ENCODE results near the gene TMSB15C. TPM values are rescaled to one million over a fixed set of nuclear protein-coding genes. Genes with fewer than 3 reads are reported as not detected.
"Not testable (repeated sequence)": the region's sequence is repeated elsewhere in the genome, so short reads cannot be mapped to it uniquely, and the experiment has no call there.

TMSB15C gene
- polyA plus RNA-seq (2013, experiment 1 of 2), result 2.0 TPM
- 2.0 TPM for polyA plus RNA-seq (2013, experiment 2 of 2)

GRCh38 chrX:104075778-104076445 lies at the start of gene TMSB15C:
Gene TMSB15C (minus strand): TSS chrX:104076236.
- not testable (repeated sequence) for H3K23ac ChIP-seq (ENCODE audit: low read length); H2AK5ac ChIP-seq (ENCODE audit: low read length); H2BK5ac ChIP-seq (ENCODE audit: low read length); H3K4me3 ChIP-seq (ENCODE audit: low read length); H2BK15ac ChIP-seq (replicated peaks; ENCODE audit: low read depth); H3K36me3 ChIP-seq (ENCODE audit: control insufficient read depth, insufficient read depth, low read length); H3K27me3 ChIP-seq (ENCODE audit: insufficient read depth, low read length, poor library complexity); H3K56ac ChIP-seq (ENCODE audit: low read length); H3K27ac ChIP-seq (ENCODE audit: low read depth, low read length); H3K79me2 ChIP-seq (ENCODE audit: control insufficient read depth, insufficient read depth, low read length); H3K79me1 ChIP-seq (ENCODE audit: low read length); H3K9ac ChIP-seq (ENCODE audit: low read length); H3K18ac ChIP-seq (ENCODE audit: low read length); H4K5ac ChIP-seq (ENCODE audit: low read length); DNase-seq; H3K4ac ChIP-seq (ENCODE audit: low read depth, low read length); H2BK120ac ChIP-seq (ENCODE audit: low read depth, low read length); H4K8ac ChIP-seq (ENCODE audit: low read depth, low read length); H3K4me2 ChIP-seq (ENCODE audit: low read length); H3K4me1 ChIP-seq (ENCODE audit: control insufficient read depth, low read depth, low read length)
- WGBS (ENCODE audit: extremely low coverage, insufficient coverage, low lambda C conversion rate), result no CpG with 5 or more reads among the region's 46 CpGs

GRCh38 chrX:104122829-104123228 lies 46.8 kb upstream of the TMSB15C start:
- no peak overlapping the region for H3K4ac ChIP-seq (ENCODE audit: low read depth, low read length)
- no peak overlapping the region for H2BK5ac ChIP-seq (ENCODE audit: low read length)
- H3K9ac ChIP-seq (ENCODE audit: low read length), result no peak overlapping the region
- H3K27me3 ChIP-seq (ENCODE audit: insufficient read depth, low read length, poor library complexity), result no peaks in the 10 kb centered on the region
- no peak overlapping the region for H3K18ac ChIP-seq (ENCODE audit: low read length)
- no peak overlapping the region for H3K4me2 ChIP-seq (ENCODE audit: low read length)
- no peaks in the 10 kb centered on the region for H3K79me1 ChIP-seq (ENCODE audit: low read length)
- no peaks in the 10 kb centered on the region for H3K36me3 ChIP-seq (ENCODE audit: control insufficient read depth, insufficient read depth, low read length)
- WGBS (ENCODE audit: extremely low coverage, insufficient coverage, low lambda C conversion rate), result no CpG with 5 or more reads among the region's 5 CpGs
- no peak overlapping the region for H2BK120ac ChIP-seq (ENCODE audit: low read depth, low read length)
- no peak overlapping the region for H2BK15ac ChIP-seq (replicated peaks; ENCODE audit: low read depth)
- DNase-seq, result no peak
- no peak overlapping the region for H2AK5ac ChIP-seq (ENCODE audit: low read length)
- H3K4me3 ChIP-seq (ENCODE audit: low read length), result no peak overlapping the region
- H3K23ac ChIP-seq (ENCODE audit: low read length), result no peak overlapping the region
- no peak overlapping the region for H3K56ac ChIP-seq (ENCODE audit: low read length)
- no peak overlapping the region for H3K27ac ChIP-seq (ENCODE audit: low read depth, low read length)
- no peaks in the 10 kb centered on the region for H3K79me2 ChIP-seq (ENCODE audit: control insufficient read depth, insufficient read depth, low read length)
- H4K8ac ChIP-seq (ENCODE audit: low read depth, low read length), result no peak overlapping the region
- no peaks in the 10 kb centered on the region for H3K4me1 ChIP-seq (ENCODE audit: control insufficient read depth, low read depth, low read length)
- H4K5ac ChIP-seq (ENCODE audit: low read length), result no peak overlapping the region

- H2BK120ac ChIP-seq (ENCODE audit: low read depth, low read length), result no peak overlapping the region
- H2AK5ac ChIP-seq (ENCODE audit: low read length), result no peak overlapping the region
- no peak overlapping the region for H3K23ac ChIP-seq (ENCODE audit: low read length)
- no peak overlapping the region for H3K18ac ChIP-seq (ENCODE audit: low read length)
- H3K4ac ChIP-seq (ENCODE audit: low read depth, low read length), result no peak overlapping the region
- H4K8ac ChIP-seq (ENCODE audit: low read depth, low read length), result no peak overlapping the region
- H3K56ac ChIP-seq (ENCODE audit: low read length), result no peak overlapping the region
- H2BK15ac ChIP-seq (replicated peaks; ENCODE audit: low read depth), result no peak overlapping the region
- H3K27me3 ChIP-seq (ENCODE audit: insufficient read depth, low read length, poor library complexity), result no peaks in the 10 kb centered on the region
- H3K4me2 ChIP-seq (ENCODE audit: low read length), result no peak overlapping the region
- H3K4me1 ChIP-seq (ENCODE audit: control insufficient read depth, low read depth, low read length), result no peaks in the 10 kb centered on the region
- no CpG with 5 or more reads among the region's 1 CpG for WGBS (ENCODE audit: extremely low coverage, insufficient coverage, low lambda C conversion rate)
- H3K79me1 ChIP-seq (ENCODE audit: low read length), result no peaks in the 10 kb centered on the region
- no peak overlapping the region for H3K4me3 ChIP-seq (ENCODE audit: low read length)
- no peak overlapping the region for H2BK5ac ChIP-seq (ENCODE audit: low read length)
- no peak overlapping the region for H4K5ac ChIP-seq (ENCODE audit: low read length)
- no peak overlapping the region for H3K27ac ChIP-seq (ENCODE audit: low read depth, low read length)
- no peaks in the 10 kb centered on the region for H3K36me3 ChIP-seq (ENCODE audit: control insufficient read depth, insufficient read depth, low read length)
- no peak for DNase-seq
- no peak overlapping the region for H3K9ac ChIP-seq (ENCODE audit: low read length)
- no peaks in the 10 kb centered on the region for H3K79me2 ChIP-seq (ENCODE audit: control insufficient read depth, insufficient read depth, low read length)
Measured at GRCh38 chrX:104118765-104119164, 42.7 kb upstream of the TMSB15C start.

- H2AK5ac ChIP-seq (ENCODE audit: low read length), result no peak overlapping the region
- no peaks in the 10 kb centered on the region for H3K4me1 ChIP-seq (ENCODE audit: control insufficient read depth, low read depth, low read length)
- no peak overlapping the region for H3K4me2 ChIP-seq (ENCODE audit: low read length)
- no peak for DNase-seq
- H2BK120ac ChIP-seq (ENCODE audit: low read depth, low read length), result no peak overlapping the region
- no peak overlapping the region for H3K23ac ChIP-seq (ENCODE audit: low read length)
- no peak overlapping the region for H3K18ac ChIP-seq (ENCODE audit: low read length)
- no peak overlapping the region for H3K56ac ChIP-seq (ENCODE audit: low read length)
- H3K4me3 ChIP-seq (ENCODE audit: low read length), result no peak overlapping the region
- H3K4ac ChIP-seq (ENCODE audit: low read depth, low read length), result no peak overlapping the region
- no peaks in the 10 kb centered on the region for H3K36me3 ChIP-seq (ENCODE audit: control insufficient read depth, insufficient read depth, low read length)
- H3K79me2 ChIP-seq (ENCODE audit: control insufficient read depth, insufficient read depth, low read length), result no peaks in the 10 kb centered on the region
- no peaks in the 10 kb centered on the region for H3K27me3 ChIP-seq (ENCODE audit: insufficient read depth, low read length, poor library complexity)
- no peaks in the 10 kb centered on the region for H3K79me1 ChIP-seq (ENCODE audit: low read length)
- H3K27ac ChIP-seq (ENCODE audit: low read depth, low read length), result no peak overlapping the region
- H2BK5ac ChIP-seq (ENCODE audit: low read length), result no peak overlapping the region
- no peak overlapping the region for H3K9ac ChIP-seq (ENCODE audit: low read length)
- H4K8ac ChIP-seq (ENCODE audit: low read depth, low read length), result no peak overlapping the region
- no peak overlapping the region for H4K5ac ChIP-seq (ENCODE audit: low read length)
- H2BK15ac ChIP-seq (replicated peaks; ENCODE audit: low read depth), result no peak overlapping the region
Measured at GRCh38 chrX:104117759-104118158, 41.7 kb upstream of the TMSB15C start.

GRCh38 chrX:104113222-104113965 lies 37.4 kb upstream of the TMSB15C start:
- peak overlapping the region; percentile 67 for H3K56ac ChIP-seq (ENCODE audit: low read length)
- H2BK5ac ChIP-seq (ENCODE audit: low read length), result no peak overlapping the region
- no peak overlapping the region for H3K4ac ChIP-seq (ENCODE audit: low read depth, low read length)
- no peaks in the 10 kb centered on the region for H3K4me1 ChIP-seq (ENCODE audit: control insufficient read depth, low read depth, low read length)
- no peak overlapping the region for H3K23ac ChIP-seq (ENCODE audit: low read length)
- H4K8ac ChIP-seq (ENCODE audit: low read depth, low read length), result no peak overlapping the region
- peak overlapping the region; percentile 61 for H3K4me2 ChIP-seq (ENCODE audit: low read length)
- H2BK15ac ChIP-seq (replicated peaks; ENCODE audit: low read depth), result no peak overlapping the region
- WGBS (ENCODE audit: extremely low coverage, insufficient coverage, low lambda C conversion rate), result no CpG with 5 or more reads among the region's 24 CpGs
- no peaks in the 10 kb centered on the region for H3K36me3 ChIP-seq (ENCODE audit: control insufficient read depth, insufficient read depth, low read length)
- H3K9ac ChIP-seq (ENCODE audit: low read length), result peak overlapping the region; percentile 50
- H2AK5ac ChIP-seq (ENCODE audit: low read length), result no peak overlapping the region
- H3K4me3 ChIP-seq (ENCODE audit: low read length), result peak overlapping the region; percentile 37
- H2BK120ac ChIP-seq (ENCODE audit: low read depth, low read length), result no peak overlapping the region
- H3K79me1 ChIP-seq (ENCODE audit: low read length), result no peaks in the 10 kb centered on the region
- H3K27ac ChIP-seq (ENCODE audit: low read depth, low read length), result no peak overlapping the region
- no peak overlapping the region for H3K18ac ChIP-seq (ENCODE audit: low read length)
- peak; percentile 83 for DNase-seq
- no peaks in the 10 kb centered on the region for H3K79me2 ChIP-seq (ENCODE audit: control insufficient read depth, insufficient read depth, low read length)
- H4K5ac ChIP-seq (ENCODE audit: low read length), result no peak overlapping the region
- no peaks in the 10 kb centered on the region for H3K27me3 ChIP-seq (ENCODE audit: insufficient read depth, low read length, poor library complexity)

Measured in mesendoderm (in vitro differentiated cells).